SU-DHL-6 (cell line): ENCODE results near the gene PPM1L.

Experiments
- H2AFZ ChIP-seq: fragments of 200-600 bp; sonication (generic); 2 replicates; pipeline ENCODE4 v1.6.1; 2014; ENCODE audit warnings: low read depth, mild to moderate bottlenecking, moderate library complexity, mixed read lengths, antibody characterized with exemption, low read length; ENCODE audit not compliant: severe bottlenecking
- H3F3A ChIP-seq: fragments of 200-600 bp; shearing (Covaris generic); 2 replicates; pipeline ENCODE4 v1.6.0; 2016; ENCODE audit warnings: antibody characterized with exemption, mild to moderate bottlenecking; ENCODE audit not compliant: insufficient read depth
- H3K27ac ChIP-seq: fragments of 200-600 bp; sonication (generic); 2 replicates; pipeline ENCODE4 v1.5.1; 2016; ENCODE audit warnings: low read depth, mild to moderate bottlenecking, low read length, moderate library complexity, mixed read lengths
- H3K27me3 ChIP-seq: fragments of 200-600 bp; sonication (generic), shearing (Covaris generic); 2 replicates; pipeline ENCODE4 v1.6.0; 2014; ENCODE audit warnings: mild to moderate bottlenecking, low read length
- H3K36me3 ChIP-seq: fragments of 200-600 bp; sonication (generic); 2 replicates; pipeline ENCODE4 v1.6.1; 2014; ENCODE audit warnings: mild to moderate bottlenecking, low read length, mixed read lengths
- H3K4me2 ChIP-seq: fragments of 300-600, 200-600 bp; shearing (Covaris generic), sonication (generic); 2 replicates; pipeline ENCODE4 v1.6.0; 2014; ENCODE audit warnings: low read length, low read depth, mild to moderate bottlenecking; ENCODE audit not compliant: poor library complexity, severe bottlenecking
- H3K4me3 ChIP-seq: fragments of 200-600 bp; sonication (generic); 2 replicates; pipeline ENCODE4 v1.5.1; 2014; ENCODE audit warnings: antibody characterized with exemption, low read length, mild to moderate bottlenecking, mixed read lengths; ENCODE audit not compliant: insufficient read depth, poor library complexity, severe bottlenecking
- H3K79me2 ChIP-seq: fragments of 200-600 bp; sonication (generic); 2 replicates; pipeline ENCODE4 v1.6.1; 2014; ENCODE audit warnings: mild to moderate bottlenecking, low read length, moderate library complexity; ENCODE audit not compliant: insufficient read depth
- H3K9ac ChIP-seq: fragments of 200-600 bp; sonication (generic); 2 replicates; pipeline ENCODE4 v1.7.0; 2014; ENCODE audit warnings: mild to moderate bottlenecking, low read length
- H3K9me2 ChIP-seq: fragments of 200-600 bp; sonication (generic); replicated peaks from 2 replicates; pipeline ENCODE4 v1.6.1; 2014; ENCODE audit warnings: low read length; ENCODE audit not compliant: insufficient read depth
- H3K9me3 ChIP-seq: fragments of 200-600 bp; sonication (generic); 2 replicates; pipeline ENCODE4 v1.6.1; 2014; ENCODE audit warnings: low read length, mixed read lengths; ENCODE audit not compliant: insufficient read depth
- H4K20me1 ChIP-seq: fragments of 200-600 bp; sonication (generic); 2 replicates; pipeline ENCODE4 v1.6.1; 2014; ENCODE audit warnings: low read depth, mild to moderate bottlenecking, antibody characterized with exemption, low read length, moderate library complexity, mixed read lengths
- CTCF ChIP-seq: fragments of 200-600 bp; sonication (generic); IDR thresholded peaks from one replicate; pipeline ENCODE4 v1.5.1; 2017; ENCODE audit warnings: antibody characterized with exemption, mild to moderate bottlenecking, low read length, moderate library complexity; ENCODE audit not compliant: insufficient read depth, poor library complexity, severe bottlenecking
- EZH2phosphoT487 ChIP-seq: fragments of 200-600 bp; sonication (generic), shearing (Covaris generic); conservative IDR thresholded peaks from 2 replicates; pipeline ENCODE4 v1.6.1; 2018; ENCODE audit warnings: mild to moderate bottlenecking, antibody characterized with exemption, low read length, moderate library complexity, mixed read lengths

The PPM1L gene

DNA sequence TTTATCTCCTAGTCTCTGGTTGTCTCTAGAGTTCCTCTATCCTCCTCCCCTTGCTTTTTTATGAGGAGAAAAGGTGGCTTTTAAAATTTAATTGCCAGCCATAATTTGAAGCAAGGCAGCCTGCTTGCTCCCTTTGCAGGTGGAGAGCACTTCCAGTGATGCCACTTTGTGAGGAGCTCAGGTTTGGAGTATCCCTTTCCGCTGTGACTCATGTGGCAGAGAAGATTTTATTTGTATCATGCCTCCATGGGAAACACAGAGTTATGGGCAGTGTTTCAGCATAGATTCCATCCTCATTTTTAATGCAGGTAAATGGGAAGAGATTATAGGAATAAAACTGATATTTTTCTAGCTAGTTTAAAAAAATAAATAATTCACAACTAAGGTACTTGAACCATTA, 7.0 kb downstream of the PPM1L start:
- Histone ChIP-seq H3K36me3 (no peaks in the 10 kb centered on the region), H3K9ac (no peak overlapping the region), H4K20me1 (no peaks in the 10 kb centered on the region), H3F3A (no peaks in the 10 kb centered on the region), H3K27me3 (no peaks in the 10 kb centered on the region), H3K9me3 (no peaks in the 10 kb centered on the region), H3K4me2 (no peak overlapping the region), H3K79me2 (no peaks in the 10 kb centered on the region; the same call in 1 of the 2 replicates), H3K27ac (no peak overlapping the region), H3K4me3 (no peak overlapping the region), H2AFZ (no peak overlapping the region), H3K9me2 (no peaks in the 10 kb centered on the region)
- no peak for TF ChIP-seq EZH2phosphoT487
- TF ChIP-seq CTCF, result no peak

GRCh38 chr3:160765211-160765610, 9.2 kb downstream of the PPM1L start:
- Histone ChIP-seq H3K27me3 (no peaks in the 10 kb centered on the region), H2AFZ (no peak overlapping the region), H3F3A (no peaks in the 10 kb centered on the region), H3K9me2 (no peaks in the 10 kb centered on the region), H3K4me2 (no peak overlapping the region), H3K79me2 (no peaks in the 10 kb centered on the region; the same call in 1 of the 2 replicates), H3K36me3 (no peaks in the 10 kb centered on the region), H3K9me3 (no peaks in the 10 kb centered on the region), H3K4me3 (no peak overlapping the region), H3K9ac (no peak overlapping the region), H4K20me1 (no peaks in the 10 kb centered on the region), H3K27ac (no peak overlapping the region)
- TF ChIP-seq CTCF (no peak), EZH2phosphoT487 (no peak)

- Histone ChIP-seq H3K9me2 (no peaks in the 10 kb centered on the region), H2AFZ (no peak overlapping the region), H3F3A (no peaks in the 10 kb centered on the region), H3K79me2 (no peaks in the 10 kb centered on the region; the same call in 1 of the 2 replicates), H3K4me3 (no peak overlapping the region), H3K27ac (no peak overlapping the region), H3K9me3 (no peaks in the 10 kb centered on the region), H3K36me3 (no peaks in the 10 kb centered on the region), H4K20me1 (no peaks in the 10 kb centered on the region), H3K4me2 (no peak overlapping the region), H3K9ac (no peak overlapping the region), H3K27me3 (no peaks in the 10 kb centered on the region)
- TF ChIP-seq CTCF, result no peak
- TF ChIP-seq EZH2phosphoT487, result no peak
Observed at GRCh38 chr3:160768031-160768430, 12.0 kb downstream of the PPM1L start.

- Histone ChIP-seq H3K36me3 (no peaks in the 10 kb centered on the region), H3K9ac (no peak overlapping the region), H3K9me2 (no peaks in the 10 kb centered on the region), H3K27ac (no peak overlapping the region), H3K4me2 (no peak overlapping the region), H3F3A (no peaks in the 10 kb centered on the region), H3K27me3 (no peaks in the 10 kb centered on the region), H3K4me3 (no peak overlapping the region), H3K9me3 (no peaks in the 10 kb centered on the region), H3K79me2 (no peaks in the 10 kb centered on the region), H2AFZ (no peak overlapping the region), H4K20me1 (no peaks in the 10 kb centered on the region)
- no peak for TF ChIP-seq EZH2phosphoT487
- no peak for TF ChIP-seq CTCF
Observed at GRCh38 chr3:160768918-160769317, 12.9 kb downstream of the PPM1L start.
